HEK293T (cell line): Measurements from ENCODE around the gene HOXA7.

Experiments used
- ARNT ChIP-seq: fragments of 450-650 bp; IDR thresholded peaks from 2 replicates; pipeline ENCODE4 v1.6.1; 2017; ENCODE audit warnings: mild to moderate bottlenecking
- BHLHE40 ChIP-seq: fragments of 450-650 bp; IDR thresholded peaks from 2 replicates; pipeline ENCODE4 v1.6.1; 2016; ENCODE audit warnings: mild to moderate bottlenecking, moderate library complexity, borderline replicate concordance
- FOXK2 ChIP-seq: fragments of 450-650 bp; IDR thresholded peaks from 2 replicates; pipeline ENCODE4 v1.6.1; 2016; ENCODE audit warnings: mild to moderate bottlenecking
- L3MBTL2 ChIP-seq: fragments of 450-650 bp; conservative IDR thresholded peaks from 2 replicates; pipeline ENCODE4 v1.6.1; 2016; ENCODE audit warnings: mild to moderate bottlenecking
- NFRKB ChIP-seq: fragments of 450-650 bp; IDR thresholded peaks from 2 replicates; pipeline ENCODE4 v1.6.1; 2016; ENCODE audit warnings: mild to moderate bottlenecking, moderate library complexity
- SUZ12 ChIP-seq: fragments of 450-650 bp; IDR thresholded peaks from 2 replicates; pipeline ENCODE4 v1.6.1; 2016; ENCODE audit warnings: mild to moderate bottlenecking
- TARDBP ChIP-seq: fragments of 450-650 bp; IDR thresholded peaks from 2 replicates; pipeline ENCODE4 v1.6.1; 2016

DNA sequence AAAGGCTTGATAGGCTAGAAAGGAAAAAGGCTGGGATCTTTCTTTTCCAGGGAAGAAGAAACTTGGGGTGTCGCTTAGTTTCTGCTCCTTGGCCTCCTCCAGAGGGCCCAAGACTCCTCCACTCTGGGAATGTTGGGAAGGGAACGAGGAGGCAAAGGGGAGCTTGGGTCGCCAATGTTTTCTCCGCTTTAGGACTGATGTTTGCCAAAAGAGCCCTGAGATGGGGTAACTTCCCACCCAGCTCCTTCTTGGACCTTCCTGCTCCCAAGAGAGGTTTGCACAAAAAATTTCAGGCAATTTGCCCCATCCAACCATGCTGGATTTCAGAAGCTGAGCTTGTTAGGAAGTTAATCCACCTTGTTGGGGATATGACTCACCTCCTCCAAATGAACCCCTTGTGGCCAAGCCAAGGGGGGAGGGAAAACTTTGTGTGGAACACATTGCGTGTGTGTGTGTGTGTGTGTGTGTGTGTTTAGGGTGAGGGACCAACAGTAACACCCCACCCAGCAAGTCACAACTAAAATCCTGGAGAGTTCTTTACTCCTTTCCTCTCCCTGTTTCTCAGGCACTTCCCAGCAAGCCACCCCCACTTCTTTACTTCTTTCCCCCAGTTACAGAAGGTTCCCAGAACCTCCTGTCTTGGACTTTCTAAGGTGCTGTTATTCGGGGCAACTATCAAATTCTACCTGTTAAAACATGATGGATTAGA, 45.3 kb downstream of the HOXA7 start:
- TF ChIP-seq ARNT (no peak), NFRKB (no peak), BHLHE40 (no peak), FOXK2 (no peak), TARDBP (no peak), L3MBTL2 (no peak), SUZ12 (no peak)
